ENCODE measurements around the gene UBE2Q2.

The UBE2Q2 gene

GRCh38 chr15:75928680-75929608 is 85.7 kb downstream of the UBE2Q2 start:
- DNase-seq = no peak

GRCh38 chr15:75929799-75930565 is 86.7 kb downstream of the UBE2Q2 start:
- no peak for DNase-seq

GRCh38 chr15:75930866-75931265 is 87.6 kb downstream of the UBE2Q2 start:
- no peak for DNase-seq

GRCh38 chr15:75942464-75942863 is 99.2 kb downstream of the UBE2Q2 start:
- DNase-seq = no peak

GRCh38 chr15:75943246-75943645 is 100.0 kb downstream of the UBE2Q2 start:
- DNase-seq = no peak

- no peak for DNase-seq
These were observed 100.5 kb downstream of the UBE2Q2 start for GRCh38 chr15:75943713-75944215.

GRCh38 chr15:75945953-75946352 is 102.7 kb downstream of the UBE2Q2 start:
- DNase-seq = no peak

- DNase-seq = no peak
These were observed 103.8 kb downstream of the UBE2Q2 start for GRCh38 chr15:75947092-75947491.

GRCh38 chr15:75948761-75949296 is 105.6 kb downstream of the UBE2Q2 start:
- no peak for DNase-seq

All from CD4-positive, alpha-beta T cell treated with Interleukin-17A for 4 hours (primary cell).